NCI-H226 (cell line): ENCODE data around the gene MDM4.
"Not testable (repeated sequence)": the region's sequence is repeated elsewhere in the genome, so short reads cannot be mapped to it uniquely, and the experiment has no call there.

Experiments used
- DNase-seq: peaks from one replicate; pipeline ENCODE4 v3.0.0-alpha.2; 2015

The MDM4 gene

GRCh38 chr1:204563780-204564179 lies 47.6 kb downstream of the MDM4 start:
- DNase-seq, result no peak

- no peak for DNase-seq
These were observed 48.6 kb downstream of the MDM4 start for GRCh38 chr1:204564835-204565234.

GRCh38 chr1:204565617-204566582 lies 49.7 kb downstream of the MDM4 start:
- DNase-seq, result peak; percentile 77

GRCh38 chr1:204566583-204566955 lies 50.4 kb downstream of the MDM4 start:
- no peak for DNase-seq

GRCh38 chr1:204567071-204567470 lies 50.9 kb downstream of the MDM4 start:
- no peak for DNase-seq

- no peak for DNase-seq
These were observed 52.5 kb downstream of the MDM4 start for GRCh38 chr1:204568576-204569315.

- no peak for DNase-seq
These were observed 53.3 kb downstream of the MDM4 start for GRCh38 chr1:204569478-204569877.

- not testable (repeated sequence) for DNase-seq
These were observed 53.8 kb downstream of the MDM4 start for GRCh38 chr1:204570021-204570420.

GRCh38 chr1:204571128-204571527 lies 54.9 kb downstream of the MDM4 start:
- peak; percentile 16 for DNase-seq

- DNase-seq, result no peak
These were observed 55.4 kb downstream of the MDM4 start for GRCh38 chr1:204571631-204572030.

- peak; percentile 29 for DNase-seq
These were observed 57.0 kb downstream of the MDM4 start for GRCh38 chr1:204572923-204573922.

GRCh38 chr1:204574016-204574864 lies 58.0 kb downstream of the MDM4 start:
- no peak for DNase-seq

GRCh38 chr1:204574865-204575163 lies 58.6 kb downstream of the MDM4 start:
- no peak for DNase-seq

- no peak for DNase-seq
These were observed 59.3 kb downstream of the MDM4 start for GRCh38 chr1:204575221-204576190.

- no peak for DNase-seq
These were observed 60.2 kb downstream of the MDM4 start for GRCh38 chr1:204576422-204576821.

- no peak for DNase-seq
These were observed 61.7 kb downstream of the MDM4 start for GRCh38 chr1:204577794-204578478.

- DNase-seq, result no peak
These were observed 62.9 kb downstream of the MDM4 start for GRCh38 chr1:204578867-204579664.

- DNase-seq, result no peak
These were observed 63.5 kb downstream of the MDM4 start for GRCh38 chr1:204579681-204580080.

- DNase-seq, result no peak
These were observed 64.7 kb downstream of the MDM4 start for GRCh38 chr1:204580862-204581261.
